Posterior vena cava (tissue), 2 donors: ENCODE results near the gene IL6ST. TPM values are rescaled to one million over a fixed set of nuclear protein-coding genes. Genes with fewer than 3 reads are reported as not detected.
"Not testable (repeated sequence)": the region's sequence is repeated elsewhere in the genome, so short reads cannot be mapped to it uniquely, and the experiment has no call there.

Experiments used
- DNase-seq: peaks from one replicate; pipeline ENCODE4 v3.0.0-alpha.2; 2020; ENCODE audit warnings: low spot score
- intact Hi-C, 2 donors: fragments of 100-400 bp; cut with DNase I; formaldehyde crosslinking; loops; one replicate each; pipeline versions ENCODE4 v1.14.1 to v1.14.2; 2022 to 2023
- total RNA-seq, 2 donors: library from RNA; stranded (reverse); fragmentation: NEBNext Ultra II Directional; extraction: Animal tissue kit (Norgen Biotek cat#: 25700); gene quantifications; one replicate each; pipeline ENCODE4 v1.2.1, GENCODE V29; 2021
- donor health status: DM: yes; HTN: yes; CAD: no.
- donor health status: DM: yes; HTN: yes; CAD: no.

The IL6ST gene
- total RNA-seq, 2 donors from 2014 or later, result 359 to 375 TPM

- no peak for DNase-seq
- intact Hi-C loops, result no loop called here
These were observed 7.8 kb downstream of the IL6ST start for GRCh38 chr5:55986931-55987330.

- intact Hi-C loops, result no loop called here
- DNase-seq, result no peak
These were observed 9.6 kb downstream of the IL6ST start for GRCh38 chr5:55985181-55985580.

GRCh38 chr5:55983986-55984385, 10.8 kb downstream of the IL6ST start:
- intact Hi-C loops, result no loop called here
- no peak for DNase-seq

- intact Hi-C loops, result no loop called here
- DNase-seq, result no peak
These were observed 11.8 kb downstream of the IL6ST start for GRCh38 chr5:55982957-55983381.

- intact Hi-C loops, result no loop called here
- DNase-seq, result no peak
These were observed 21.5 kb downstream of the IL6ST start for GRCh38 chr5:55973296-55973695.

- intact Hi-C loops, result no loop called here
- no peak for DNase-seq
These were observed 24.8 kb downstream of the IL6ST start for GRCh38 chr5:55969956-55970355.

GRCh38 chr5:55966284-55966683, 28.5 kb downstream of the IL6ST start:
- no peak for DNase-seq
- intact Hi-C loops, result no loop called here

- no peak for DNase-seq
These were observed 29.2 kb downstream of the IL6ST start for GRCh38 chr5:55965525-55965924.

GRCh38 chr5:55960779-55961178, 34.0 kb downstream of the IL6ST start:
- intact Hi-C loops, result no loop called here
- no peak for DNase-seq

More at GRCh38 chr5:55965525-55965924, 29.2 kb downstream of the IL6ST start:
- intact Hi-C loops, result no loop called here

GRCh38 chr5:55959208-55959607, 35.6 kb downstream of the IL6ST start:
- no peak for DNase-seq
- intact Hi-C loops, result no loop called here

GRCh38 chr5:55941154-55941553, 53.6 kb downstream of the IL6ST start:
- intact Hi-C loops, DNase-seq: not testable (repeated sequence)

GRCh38 chr5:55937598-55937997, 57.2 kb downstream of the IL6ST start:
- not testable (repeated sequence) for DNase-seq
- intact Hi-C loops, result loop anchor here in 1 of 2 donors (5.0 kb wide), 1 partner anchor 265 kb away; no protein-coding TSS in a partner anchor

- intact Hi-C loops, result loop anchor here in 1 of 2 donors (5.0 kb wide), 1 partner anchor 266 kb away; no protein-coding TSS in a partner anchor
- peak; percentile 92 for DNase-seq
These were observed 58.6 kb downstream of the IL6ST start for GRCh38 chr5:55936100-55936693.

- intact Hi-C loops, result loop anchor here in 1 of 2 donors (5.0 kb wide), 1 partner anchor 267 kb away; no protein-coding TSS in a partner anchor
These were observed 59.4 kb downstream of the IL6ST start for GRCh38 chr5:55935371-55935770.

GRCh38 chr5:55934720-55935119, 60.0 kb downstream of the IL6ST start:
- intact Hi-C loops, result loop anchor here in 1 of 2 donors (5.0 kb wide), 1 partner anchor 268 kb away; no protein-coding TSS in a partner anchor
- no peak for DNase-seq

More at GRCh38 chr5:55935371-55935770, 59.4 kb downstream of the IL6ST start:
- no peak for DNase-seq

- no peak for DNase-seq
- intact Hi-C loops, result no loop called here
These were observed 60.6 kb downstream of the IL6ST start for GRCh38 chr5:55934115-55934613.

GRCh38 chr5:55933377-55934114, 61.2 kb downstream of the IL6ST start:
- DNase-seq, result no peak
- intact Hi-C loops, result no loop called here

GRCh38 chr5:55932700-55933099, 62.1 kb downstream of the IL6ST start:
- no peak for DNase-seq

GRCh38 chr5:55929020-55929799, 65.6 kb downstream of the IL6ST start:
- no peak for DNase-seq
- intact Hi-C loops, result no loop called here

More at GRCh38 chr5:55932700-55933099, 62.1 kb downstream of the IL6ST start:
- intact Hi-C loops, result no loop called here
